HUES6 (cell line): ENCODE results near the gene TPRN.

Experiments
- H3K27ac ChIP-seq: 2 replicates; pipeline ENCODE4 v1.7.0; 2013; ENCODE audit warnings: low read depth, mild to moderate bottlenecking, low read length, inconsistent platforms
- H3K27me3 ChIP-seq: 2 replicates; pipeline ENCODE4 v1.6.1; 2013; ENCODE audit warnings: low read length; ENCODE audit not compliant: control insufficient read depth, insufficient read depth
- H3K36me3 ChIP-seq: 2 replicates; pipeline ENCODE4 v1.6.1; 2013; ENCODE audit warnings: low read length; ENCODE audit not compliant: control insufficient read depth, insufficient read depth
- H3K4me1 ChIP-seq: 2 replicates; pipeline ENCODE4 v1.6.1; 2013; ENCODE audit warnings: low read length; ENCODE audit not compliant: control insufficient read depth, insufficient read depth
- H3K4me3 ChIP-seq: 2 replicates; pipeline ENCODE4 v1.5.1; 2013; ENCODE audit warnings: low read depth, low read length
- H3K9ac ChIP-seq: one replicate; pipeline ENCODE4 v1.6.1; 2013; ENCODE audit warnings: mild to moderate bottlenecking, low read length
- H3K9me3 ChIP-seq: 2 replicates; pipeline ENCODE4 v1.6.1; 2013; ENCODE audit warnings: low read depth, low read length; ENCODE audit not compliant: control insufficient read depth, insufficient read depth

TPRN gene

GRCh38 chr9:137180491-137180890, 20.1 kb downstream of the TPRN start:
- H3K36me3 ChIP-seq, result peaks cover 62% of the 10 kb centered on the region
- no peaks in the 10 kb centered on the region for H3K4me1 ChIP-seq
- H3K4me3 ChIP-seq, result no peak overlapping the region
- no peak overlapping the region for H3K9ac ChIP-seq
- no peak overlapping the region for H3K27ac ChIP-seq
- H3K9me3 ChIP-seq, result no peaks in the 10 kb centered on the region
- H3K27me3 ChIP-seq, result peaks cover 10% of the 10 kb centered on the region; the same call in 1 of the 2 replicates

- Histone ChIP-seq H3K9ac (no peak overlapping the region), H3K36me3 (peaks cover 56% of the 10 kb centered on the region), H3K4me1 (0 out of 2 replicates have a peak, but pooled peaks cover 4% of the 10 kb centered on the region), H3K27ac (no peak overlapping the region), H3K27me3 (peaks cover 17% of the 10 kb centered on the region; the same call in 1 of the 2 replicates), H3K9me3 (no peaks in the 10 kb centered on the region), H3K4me3 (no peak overlapping the region)
Measured at GRCh38 chr9:137179761-137180160, 20.8 kb downstream of the TPRN start.

GRCh38 chr9:137178939-137179630, 21.5 kb downstream of the TPRN start:
- Histone ChIP-seq H3K9me3 (no peaks in the 10 kb centered on the region), H3K27me3 (peaks cover 23% of the 10 kb centered on the region; the same call in 1 of the 2 replicates), H3K9ac (no peak overlapping the region), H3K36me3 (peaks cover 49% of the 10 kb centered on the region), H3K4me3 (no peak overlapping the region), H3K27ac (no peak overlapping the region), H3K4me1 (0 out of 2 replicates have a peak, but pooled peaks cover 4% of the 10 kb centered on the region)

GRCh38 chr9:137178201-137178938, 22.2 kb downstream of the TPRN start:
- Histone ChIP-seq H3K27ac (no peak overlapping the region), H3K9ac (no peak overlapping the region), H3K36me3 (peaks cover 42% of the 10 kb centered on the region), H3K4me1 (0 out of 2 replicates have a peak, but pooled peaks cover 4% of the 10 kb centered on the region), H3K4me3 (no peak overlapping the region), H3K9me3 (no peaks in the 10 kb centered on the region), H3K27me3 (peaks cover 30% of the 10 kb centered on the region; the same call in 1 of the 2 replicates)

GRCh38 chr9:137176302-137177182, 24.0 kb downstream of the TPRN start:
- peaks cover 48% of the 10 kb centered on the region for H3K27me3 ChIP-seq
- H3K9me3 ChIP-seq, result no peaks in the 10 kb centered on the region
- no peak overlapping the region for H3K4me3 ChIP-seq
- peaks cover 27% of the 10 kb centered on the region for H3K36me3 ChIP-seq
- no peak overlapping the region for H3K9ac ChIP-seq
- H3K27ac ChIP-seq, result no peak overlapping the region
- H3K4me1 ChIP-seq, result 0 out of 2 replicates have a peak, but pooled peaks cover 4% of the 10 kb centered on the region

GRCh38 chr9:137175345-137175961, 25.1 kb downstream of the TPRN start:
- Histone ChIP-seq H3K9me3 (no peaks in the 10 kb centered on the region), H3K27ac (no peak overlapping the region), H3K9ac (no peak overlapping the region), H3K4me3 (no peak overlapping the region), H3K27me3 (peaks cover 59% of the 10 kb centered on the region), H3K4me1 (peaks cover 6% of the 10 kb centered on the region; the same call in 1 of the 2 replicates), H3K36me3 (peaks cover 18% of the 10 kb centered on the region)

- Histone ChIP-seq H3K36me3 (peaks cover 12% of the 10 kb centered on the region), H3K27ac (no peak overlapping the region), H3K9me3 (no peaks in the 10 kb centered on the region), H3K4me1 (peaks cover 11% of the 10 kb centered on the region), H3K27me3 (peaks cover 65% of the 10 kb centered on the region), H3K4me3 (no peak overlapping the region), H3K9ac (no peak overlapping the region)
Measured at GRCh38 chr9:137174722-137175293, 25.7 kb downstream of the TPRN start.

- peaks cover 11% of the 10 kb centered on the region for H3K4me1 ChIP-seq
- peaks cover 73% of the 10 kb centered on the region for H3K27me3 ChIP-seq
- H3K27ac ChIP-seq, result no peak overlapping the region
- no peak overlapping the region for H3K4me3 ChIP-seq
- H3K36me3 ChIP-seq, result peaks cover 4% of the 10 kb centered on the region; the same call in 1 of the 2 replicates
- H3K9me3 ChIP-seq, result no peaks in the 10 kb centered on the region
- H3K9ac ChIP-seq, result no peak overlapping the region
Measured at GRCh38 chr9:137173796-137174664, 26.5 kb downstream of the TPRN start.

GRCh38 chr9:137172901-137173795, 27.4 kb downstream of the TPRN start:
- H3K4me1 ChIP-seq, result peaks cover 11% of the 10 kb centered on the region
- H3K4me3 ChIP-seq, result no peak overlapping the region
- no peak overlapping the region for H3K9ac ChIP-seq
- H3K27me3 ChIP-seq, result peaks cover 82% of the 10 kb centered on the region
- H3K27ac ChIP-seq, result no peak overlapping the region
- H3K36me3 ChIP-seq, result peaks cover 4% of the 10 kb centered on the region; the same call in 1 of the 2 replicates
- no peaks in the 10 kb centered on the region for H3K9me3 ChIP-seq
